IMR-90 (cell line): ENCODE results near the gene ZEB2. TPM values are rescaled to one million over a fixed set of nuclear protein-coding genes. Genes with fewer than 3 reads are reported as not detected.

ENCODE experiments used
- ATAC-seq: fragments of 200-7000 bp; cut with Tn5 transposase; 2 replicates; pipeline ENCODE4 v1.9.1; 2020; ENCODE audit warnings: low read depth, mild to moderate bottlenecking, moderate library complexity
- BruUV-seq: library from RNA; stranded (reverse); fragments of 400-500 nt; replicated peaks from 2 replicates; lab custom pipeline; 2021; lab: Mats Ljungman, UMichigan
- CTCF ChIA-PET: fragments of 300-600 bp; formaldehyde crosslinking; extraction: SDS; loops from one replicate; lab custom pipeline; 2021; ENCODE audit warnings: antibody characterized with exemption; lab: Yijun Ruan, JAX
- POLR2A ChIA-PET: fragments of 300-600 bp; sonication (Branson Sonifier 250); formaldehyde crosslinking; loops from one replicate; lab custom pipeline; 2022; ENCODE audit warnings: antibody characterized with exemption; ENCODE audit not compliant: unreplicated experiment; lab: Charles Lee
- DNase-seq: peaks from one replicate; pipeline ENCODE4 v3.0.0; 2013
- H2AFZ ChIP-seq: replicated peaks from 2 replicates; pipeline ENCODE3; 2013; ENCODE audit warnings: low read length, mild to moderate bottlenecking; ENCODE audit not compliant: poor library complexity
- H2AK5ac ChIP-seq: 2 replicates; pipeline ENCODE4 v1.6.1; 2013; ENCODE audit warnings: low read depth, low read length, inconsistent platforms
- H2AK9ac ChIP-seq: replicated peaks from 2 replicates; pipeline ENCODE3; 2013; ENCODE audit warnings: mild to moderate bottlenecking, low read depth, low read length, moderate library complexity; ENCODE audit not compliant: poor library complexity
- H2BK120ac ChIP-seq: 2 replicates; pipeline ENCODE4 v1.6.1; 2013; ENCODE audit warnings: low read depth, low read length, inconsistent platforms
- H2BK15ac ChIP-seq: 3 replicates; pipeline ENCODE4 v1.6.1; 2013; ENCODE audit warnings: low read depth, low read length, inconsistent platforms
- H2BK20ac ChIP-seq: 2 replicates; pipeline ENCODE4 v1.6.1; 2013; ENCODE audit warnings: low read depth, mild to moderate bottlenecking, inconsistent platforms, low read length, moderate library complexity
- H2BK5ac ChIP-seq: 2 replicates; pipeline ENCODE4 v1.6.1; 2013; ENCODE audit warnings: mild to moderate bottlenecking, low read depth, low read length, inconsistent platforms; ENCODE audit not compliant: poor library complexity, severe bottlenecking
- H3K14ac ChIP-seq: replicated peaks from 2 replicates; pipeline ENCODE4 v1.6.1; 2013; ENCODE audit warnings: low read depth, low read length, inconsistent platforms
- H3K18ac ChIP-seq: 2 replicates; pipeline ENCODE4 v1.6.1; 2013; ENCODE audit warnings: low read depth, low read length, control low read depth
- H3K23ac ChIP-seq: 2 replicates; pipeline ENCODE4 v1.6.1; 2013; ENCODE audit warnings: low read depth, low read length, inconsistent platforms
- H3K27ac ChIP-seq: 2 replicates; pipeline ENCODE4 v1.5.1; 2013; ENCODE audit warnings: mild to moderate bottlenecking, control low read depth, low read length; ENCODE audit not compliant: insufficient read depth
- H3K27me3 ChIP-seq: 2 replicates; pipeline ENCODE4 v1.6.1; 2013; ENCODE audit warnings: low read length; ENCODE audit not compliant: control insufficient read depth, insufficient read depth
- H3K36me3 ChIP-seq: 2 replicates; pipeline ENCODE4 v1.6.1; 2013; ENCODE audit warnings: low read length, mixed read lengths; ENCODE audit not compliant: control insufficient read depth, insufficient read depth
- H3K4ac ChIP-seq: 2 replicates; pipeline ENCODE4 v1.6.1; 2013; ENCODE audit warnings: low read depth, low read length, inconsistent platforms
- H3K4me1 ChIP-seq: 2 replicates; pipeline ENCODE4 v1.6.1; 2013; ENCODE audit warnings: low read length, mixed read lengths; ENCODE audit not compliant: control insufficient read depth, insufficient read depth
- H3K4me2 ChIP-seq: 2 replicates; pipeline ENCODE4 v1.6.1; 2013; ENCODE audit warnings: low read depth, mild to moderate bottlenecking, control low read depth, low read length, moderate library complexity
- H3K4me3 ChIP-seq: 2 replicates; pipeline ENCODE4 v1.5.1; 2013; ENCODE audit warnings: low read depth, mild to moderate bottlenecking, control low read depth, low read length, moderate library complexity; ENCODE audit not compliant: insufficient read depth
- H3K56ac ChIP-seq: 2 replicates; pipeline ENCODE4 v1.6.1; 2013; ENCODE audit warnings: low read length, inconsistent platforms; ENCODE audit not compliant: insufficient read depth; ENCODE audit errors: extremely low read depth
- H3K79me1 ChIP-seq, 2 experiments: 2 replicates each; pipeline ENCODE4 v1.6.1; 2013; ENCODE audit warnings: low read length in 2 of 2, inconsistent platforms in 1 of 2, low read depth in 1 of 2
- H3K9ac ChIP-seq: 2 replicates; pipeline ENCODE4 v1.6.1; 2013; ENCODE audit warnings: low read depth, low read length, control low read depth
- H3K9me1 ChIP-seq: 2 replicates; pipeline ENCODE4 v1.6.1; 2013; ENCODE audit warnings: low read length, inconsistent platforms; ENCODE audit not compliant: insufficient read depth
- H3K9me3 ChIP-seq: 2 replicates; pipeline ENCODE4 v1.6.1; 2013; ENCODE audit warnings: low read length; ENCODE audit not compliant: control insufficient read depth, insufficient read depth
- H4K20me1 ChIP-seq: 2 replicates; pipeline ENCODE4 v1.6.1; 2013; ENCODE audit warnings: low read length, inconsistent platforms; ENCODE audit not compliant: insufficient read depth
- H4K5ac ChIP-seq: 2 replicates; pipeline ENCODE4 v1.6.1; 2013; ENCODE audit warnings: mild to moderate bottlenecking, low read depth, low read length, control low read depth
- H4K8ac ChIP-seq, 2 experiments: 2 replicates each; pipeline ENCODE4 v1.6.1; 2013; ENCODE audit warnings: low read depth in 2 of 2, low read length in 2 of 2, control low read depth in 1 of 2, inconsistent platforms in 1 of 2
- H4K91ac ChIP-seq: 2 replicates; pipeline ENCODE4 v1.6.1; 2013; ENCODE audit warnings: low read depth, low read length, inconsistent platforms; ENCODE audit not compliant: insufficient read depth
- BHLHE40 ChIP-seq: fragments of 150-350 bp; IDR thresholded peaks from 2 replicates; pipeline ENCODE4 v1.6.1; 2016; ENCODE audit warnings: mild to moderate bottlenecking, low read depth, low read length
- CEBPB ChIP-seq: IDR thresholded peaks from 2 replicates; pipeline ENCODE4 v1.6.1; 2012; ENCODE audit warnings: low read depth, low read length, improper control_type of control experiment
- CHD1 ChIP-seq: IDR thresholded peaks from 2 replicates; pipeline ENCODE4 v1.6.1; 2012; ENCODE audit warnings: low read depth, low read length, improper control_type of control experiment
- CTCF ChIP-seq: conservative IDR thresholded peaks from 2 replicates; pipeline ENCODE4 v1.5.1; 2012; ENCODE audit warnings: mild to moderate bottlenecking, low read depth, low read length, improper control_type of control experiment
- ELK1 ChIP-seq: fragments of 150-350 bp; IDR thresholded peaks from 2 replicates; pipeline ENCODE4 v1.6.1; 2016; ENCODE audit warnings: low read depth, mild to moderate bottlenecking, low read length, moderate library complexity, borderline replicate concordance
- FOS ChIP-seq: fragments of 150-350 bp; IDR thresholded peaks from 2 replicates; pipeline ENCODE4 v1.6.1; 2016; ENCODE audit warnings: low read depth, low read length
- MAFK ChIP-seq: IDR thresholded peaks from 2 replicates; pipeline ENCODE4 v1.6.1; 2012; ENCODE audit warnings: low read depth, low read length, improper control_type of control experiment
- MAZ ChIP-seq: IDR thresholded peaks from 2 replicates; pipeline ENCODE4 v1.6.1; 2012; ENCODE audit warnings: low read depth, mild to moderate bottlenecking, low read length, improper control_type of control experiment, moderate library complexity, borderline replicate concordance
- MXI1 ChIP-seq: IDR thresholded peaks from 2 replicates; pipeline ENCODE4 v1.6.1; 2012; ENCODE audit warnings: low read depth, mild to moderate bottlenecking, low read length, moderate library complexity, borderline replicate concordance
- NFE2L2 ChIP-seq: fragments of 150-350 bp; IDR thresholded peaks from 2 replicates; pipeline ENCODE4 v1.6.1; 2016; ENCODE audit warnings: low read depth, mild to moderate bottlenecking, low read length
- POLR2A ChIP-seq: IDR thresholded peaks from 2 replicates; pipeline ENCODE4 v1.6.1; 2012; ENCODE audit warnings: mild to moderate bottlenecking, low read depth, low read length
- RAD21 ChIP-seq: IDR thresholded peaks from 2 replicates; pipeline ENCODE4 v1.6.1; 2012; ENCODE audit warnings: low read length, improper control_type of control experiment
- RCOR1 ChIP-seq: IDR thresholded peaks from 2 replicates; pipeline ENCODE4 v1.6.1; 2012; ENCODE audit warnings: mild to moderate bottlenecking, low read length, improper control_type of control experiment; ENCODE audit not compliant: insufficient replicate concordance
- RFX5 ChIP-seq: IDR thresholded peaks from 2 replicates; pipeline ENCODE4 v1.8.0; 2012; ENCODE audit warnings: low read depth, mild to moderate bottlenecking, low read length, moderate library complexity
- SMC3 ChIP-seq: fragments of 150-350 bp; IDR thresholded peaks from 2 replicates; pipeline ENCODE4 v1.6.1; 2016; ENCODE audit warnings: low read depth, mild to moderate bottlenecking, antibody characterized with exemption, low read length, moderate library complexity
- USF2 ChIP-seq: fragments of 150-350 bp; IDR thresholded peaks from 2 replicates; pipeline ENCODE4 v1.6.1; 2017; ENCODE audit warnings: mild to moderate bottlenecking, antibody characterized with exemption, low read length, low read depth
- WGBS, 2 experiments: methylation state at CpG; one replicate each; pipeline versions ENCODE4 v1.1.5 to v1.1.7; 2013; ENCODE audit warnings: missing lambda C conversion rate in 2 of 2; ENCODE audit not compliant: insufficient read length in 1 of 2; ENCODE audit errors: extremely low coverage in 2 of 2; 5-methylcytosine and 5-hydroxymethylcytosine counted together
- dilution Hi-C: fragments of 300-500 bp; cut with HindIII; formaldehyde crosslinking; loops from one replicate; pipeline ENCODE4 v1.14.3; 2018; ENCODE audit warnings: low sequenced_read_pairs; ENCODE audit not compliant: unreplicated experiment
- in situ Hi-C: fragments of 300-500 bp; cut with MboI; formaldehyde crosslinking; loops from 3 replicates; pipeline ENCODE4 v1.14.3; 2019; ENCODE audit warnings: low sequenced_read_pairs, inconsistent platforms, mixed read lengths
- intact Hi-C: fragments of 100-400 bp; cut with micrococcal nuclease; formaldehyde crosslinking; loops from 2 replicates; pipeline ENCODE4 v1.10.0; 2022
- polyA plus RNA-seq, 3 experiments: library from polyadenylated mRNA; depleted of rRNA; stranded (reverse); fragments of >200 nt; gene quantifications; 2 replicates each; pipeline ENCODE4 v1.2.3, GENCODE V29; 2012; ENCODE audit warnings: low replicate concordance in 1 of 3
- total RNA-seq: library from RNA; depleted of rRNA; stranded (reverse); fragments of >200 nt; gene quantifications from 2 replicates; pipeline ENCODE4 v1.2.3, GENCODE V29; 2012

The ZEB2 gene
- total and polyA plus RNA-seq, 2 of the 4 experiments (the other 2 are of a cell fraction): 22.4 to 50.9 TPM

DNA sequence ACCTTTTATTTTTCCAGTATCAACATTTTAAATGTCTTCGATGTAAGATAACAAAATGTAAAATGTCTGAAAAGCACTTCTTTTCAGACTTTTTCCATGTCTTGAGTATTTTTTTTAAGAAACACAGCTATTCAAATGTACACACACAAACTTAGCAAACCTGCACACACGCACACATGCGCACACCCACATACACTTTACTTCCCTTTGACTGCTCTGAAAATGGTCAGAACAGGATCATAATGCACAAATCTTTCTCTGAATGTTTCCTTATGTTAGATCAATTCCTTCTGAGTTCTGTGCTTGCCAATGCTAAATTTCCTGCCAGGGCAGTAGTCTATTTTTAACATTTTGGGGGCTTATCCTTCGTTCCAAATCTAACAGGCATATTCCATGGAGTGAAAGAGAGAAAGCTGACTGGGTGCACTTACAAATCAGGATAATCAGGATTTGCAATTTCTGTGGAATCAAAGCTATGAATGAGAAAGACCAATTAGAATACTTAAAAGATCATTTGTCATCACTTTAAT is 136.3 kb downstream of the ZEB2 start:
- DNase-seq (no peak), ATAC-seq (no peak)
- BruUV-seq: no TSS peak
- Histone ChIP-seq H3K9me3 (no peaks in the 10 kb centered on the region), H3K4me2 (no peak overlapping the region), H3K9me1 (peaks cover 2% of the 10 kb centered on the region; the same call in 1 of the 2 replicates), H2BK5ac (no peak overlapping the region), H3K36me3 (peaks cover 2% of the 10 kb centered on the region; the same call in 1 of the 2 replicates), H3K4ac (no peak overlapping the region), H3K27me3 (no peaks in the 10 kb centered on the region), H4K91ac (no peak overlapping the region), H4K5ac (no peak overlapping the region), H3K18ac (no peak overlapping the region), H2AK9ac (no peak overlapping the region), H3K56ac (no peak overlapping the region), H3K79me1 (no peaks in the 10 kb centered on the region), H3K4me3 (no peak overlapping the region), H2BK15ac (no peak overlapping the region), H3K14ac (no peak overlapping the region), H3K23ac (no peak overlapping the region), H2AFZ (no peak overlapping the region), H3K9ac (no peak overlapping the region), H2AK5ac (no peak overlapping the region), H4K8ac (no peak overlapping the region), H2BK20ac (no peak overlapping the region), H4K20me1 (no peaks in the 10 kb centered on the region), H2BK120ac (no peak overlapping the region), H3K27ac (no peak overlapping the region), H3K4me1 (peaks cover 3% of the 10 kb centered on the region; the same call in 1 of the 2 replicates)
- no peak for TF ChIP-seq FOS
- no peak for TF ChIP-seq MAFK
- TF ChIP-seq MXI1: no peak
- no peak for TF ChIP-seq RCOR1
- TF ChIP-seq USF2: no peak
- no peak for TF ChIP-seq ELK1
- no peak for TF ChIP-seq BHLHE40
- TF ChIP-seq NFE2L2: no peak
- TF ChIP-seq CEBPB: no peak
- TF ChIP-seq RAD21: no peak
- no peak for TF ChIP-seq RFX5
- TF ChIP-seq POLR2A: no peak
- no peak for TF ChIP-seq CTCF
- no peak for TF ChIP-seq MAZ
- no peak for TF ChIP-seq SMC3
- TF ChIP-seq CHD1: no peak
- POLR2A ChIA-PET: no interaction called here
- intact Hi-C loops (no loop called here), in situ Hi-C loops (no loop called here), dilution Hi-C loops (no loop called here)
- CTCF ChIA-PET: no interaction called here
- 100% methylated on average over 2 of the region's 4 CpGs; no CpG with 5 or more reads in 1 of the 2 experiments for WGBS, 2 experiments
